Measurements from ENCODE around the gene TARS2. TPM values are rescaled to one million over a fixed set of nuclear protein-coding genes. Genes with fewer than 3 reads are reported as not detected.

The TARS2 gene
- total RNA-seq, 2 experiments from 2014 or later, result 42.0 to 55.3 TPM

GRCh38 chr1:150555198-150555970 lies 68.2 kb downstream of the TARS2 start:
- intact Hi-C loops (cut with micrococcal nuclease; ENCODE audit: unreplicated experiment), result no loop called here
- no peaks in the 10 kb centered on the region for H3K79me2 ChIP-seq (ENCODE audit: insufficient read depth, low read depth, low read length)
- no peak overlapping the region for H3K27ac ChIP-seq (ENCODE audit: low read depth, low read length, poor library complexity, severe bottlenecking)
- TF ChIP-seq CTCF (conservative IDR thresholded peaks at IDR 0.05; ENCODE audit: low read length) (no peak), EZH2phosphoT487 (IDR thresholded peaks at IDR 0.05; ENCODE audit: borderline replicate concordance, low read depth, low read length) (no peak)
- H3K9me2 ChIP-seq (ENCODE audit: insufficient read depth, low read length), result no peaks in the 10 kb centered on the region
- H3K9me3 ChIP-seq (ENCODE audit: low read length), result no peaks in the 10 kb centered on the region
- H2AFZ ChIP-seq (ENCODE audit: low read length), result no peak overlapping the region
- H4K20me1 ChIP-seq (ENCODE audit: insufficient read depth, low read length), result no peaks in the 10 kb centered on the region
- no peak overlapping the region for H3K4me2 ChIP-seq (ENCODE audit: low read length)
- ChIA-PET POLR2A (interaction anchor here (0.5 kb wide), 1 partner anchor 95 kb away, joined by 3 read pairs; no protein-coding TSS in a partner anchor), CTCF (ENCODE audit: unreplicated experiment) (no interaction called here)
- BruUV-seq (replicated peaks), result no TSS peak
- no peak for DNase-seq (ENCODE audit: low spot score)
- peaks cover 8% of the 10 kb centered on the region for H3K4me1 ChIP-seq (ENCODE audit: insufficient read depth, low read length, poor library complexity, severe bottlenecking)
- no peaks in the 10 kb centered on the region for H3K36me3 ChIP-seq (ENCODE audit: insufficient read depth, low read length)
- H3K4me3 ChIP-seq (ENCODE audit: low read depth, low read length, poor library complexity, severe bottlenecking), result no peak overlapping the region

- peaks cover 17% of the 10 kb centered on the region for H3K4me1 ChIP-seq (ENCODE audit: insufficient read depth, low read length, poor library complexity, severe bottlenecking)
- no peaks in the 10 kb centered on the region for H4K20me1 ChIP-seq (ENCODE audit: insufficient read depth, low read length)
- DNase-seq (ENCODE audit: low spot score), result no peak
- H3K4me2 ChIP-seq (ENCODE audit: low read length), result no peak overlapping the region
- H3K4me3 ChIP-seq (ENCODE audit: low read depth, low read length, poor library complexity, severe bottlenecking), result no peak overlapping the region
- POLR2A ChIA-PET, result interaction anchor here (0.5 kb wide), 1 partner anchor 95 kb away, joined by 3 read pairs; no protein-coding TSS in a partner anchor
- no peaks in the 10 kb centered on the region for H3K79me2 ChIP-seq (ENCODE audit: insufficient read depth, low read depth, low read length)
- intact Hi-C loops (cut with micrococcal nuclease; ENCODE audit: unreplicated experiment), result no loop called here
- CTCF ChIA-PET (ENCODE audit: unreplicated experiment), result no interaction called here
- BruUV-seq (replicated peaks), result no TSS peak
- no peak overlapping the region for H2AFZ ChIP-seq (ENCODE audit: low read length)
- H3K36me3 ChIP-seq (ENCODE audit: insufficient read depth, low read length), result no peaks in the 10 kb centered on the region
- H3K9me2 ChIP-seq (ENCODE audit: insufficient read depth, low read length), result no peaks in the 10 kb centered on the region
- TF ChIP-seq EZH2phosphoT487 (IDR thresholded peaks at IDR 0.05; ENCODE audit: borderline replicate concordance, low read depth, low read length) (no peak), CTCF (conservative IDR thresholded peaks at IDR 0.05; ENCODE audit: low read length) (no peak)
- no peaks in the 10 kb centered on the region for H3K9me3 ChIP-seq (ENCODE audit: low read length)
- no peak overlapping the region for H3K27ac ChIP-seq (ENCODE audit: low read depth, low read length, poor library complexity, severe bottlenecking)
Measured at GRCh38 chr1:150555971-150556865, 69.0 kb downstream of the TARS2 start.
